GM20000 (cell line): ENCODE results near the gene FN3K.
"Not testable (repeated sequence)": the region's sequence is repeated elsewhere in the genome, so short reads cannot be mapped to it uniquely, and the experiment has no call there.

Experiments used
- DNase-seq: peaks from one replicate; pipeline ENCODE4 v3.0.0; 2012; ENCODE audit warnings: low spot score
- TF ChIP-seq, protein P1 (sequence below): IDR thresholded peaks from 2 replicates; pipeline ENCODE4 v1.5.1; 2012; ENCODE audit warnings: mild to moderate bottlenecking, control low read depth; ENCODE audit errors: extremely low read depth, missing control alignments

The FN3K gene

DNA sequence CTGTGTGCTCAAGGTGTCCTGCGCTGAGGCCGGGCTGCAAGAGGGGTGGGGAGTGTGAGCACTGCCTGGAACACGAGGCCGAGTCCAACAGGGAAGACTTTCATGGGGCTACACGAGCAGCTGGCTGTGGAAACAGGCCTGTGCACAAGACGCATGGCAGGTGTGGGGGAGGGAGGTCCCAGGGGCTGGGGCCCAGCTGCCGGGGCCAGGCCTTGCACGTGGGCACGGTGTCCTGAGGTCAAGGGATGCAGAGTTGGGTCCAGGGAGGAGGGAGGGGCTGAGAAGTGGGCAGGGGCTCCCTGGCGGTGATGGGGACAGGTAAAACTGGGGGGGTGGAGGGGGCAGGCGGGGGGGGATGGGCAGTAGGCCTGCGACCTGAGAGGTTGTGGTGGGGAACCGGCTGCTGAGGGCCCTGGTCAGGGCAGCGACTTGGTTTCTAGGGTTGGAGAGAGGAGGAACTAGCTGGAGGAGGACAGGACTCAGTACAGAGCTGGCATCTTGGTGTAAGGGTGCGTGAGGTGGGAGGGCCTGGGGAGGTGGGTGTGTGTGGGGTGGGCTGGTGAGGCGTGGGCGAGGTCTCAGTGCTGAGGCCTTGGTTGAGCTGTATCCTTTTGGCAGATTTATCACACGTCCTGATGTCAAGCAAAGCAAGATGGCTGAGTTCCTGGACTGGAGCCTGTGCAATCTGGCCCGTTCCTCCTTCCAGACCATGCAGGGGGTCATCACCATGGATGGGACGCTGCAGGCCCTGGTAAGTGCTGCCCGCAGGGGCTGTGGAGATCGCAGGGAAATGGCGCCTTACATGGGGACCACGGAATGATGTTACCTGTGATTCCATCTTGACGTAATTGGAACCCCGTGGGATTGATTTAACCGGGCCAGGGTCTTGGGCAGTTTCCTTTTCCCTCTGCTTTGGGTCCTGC lies 45.8 kb downstream of the FN3K start:
- TF ChIP-seq, protein P1, sequence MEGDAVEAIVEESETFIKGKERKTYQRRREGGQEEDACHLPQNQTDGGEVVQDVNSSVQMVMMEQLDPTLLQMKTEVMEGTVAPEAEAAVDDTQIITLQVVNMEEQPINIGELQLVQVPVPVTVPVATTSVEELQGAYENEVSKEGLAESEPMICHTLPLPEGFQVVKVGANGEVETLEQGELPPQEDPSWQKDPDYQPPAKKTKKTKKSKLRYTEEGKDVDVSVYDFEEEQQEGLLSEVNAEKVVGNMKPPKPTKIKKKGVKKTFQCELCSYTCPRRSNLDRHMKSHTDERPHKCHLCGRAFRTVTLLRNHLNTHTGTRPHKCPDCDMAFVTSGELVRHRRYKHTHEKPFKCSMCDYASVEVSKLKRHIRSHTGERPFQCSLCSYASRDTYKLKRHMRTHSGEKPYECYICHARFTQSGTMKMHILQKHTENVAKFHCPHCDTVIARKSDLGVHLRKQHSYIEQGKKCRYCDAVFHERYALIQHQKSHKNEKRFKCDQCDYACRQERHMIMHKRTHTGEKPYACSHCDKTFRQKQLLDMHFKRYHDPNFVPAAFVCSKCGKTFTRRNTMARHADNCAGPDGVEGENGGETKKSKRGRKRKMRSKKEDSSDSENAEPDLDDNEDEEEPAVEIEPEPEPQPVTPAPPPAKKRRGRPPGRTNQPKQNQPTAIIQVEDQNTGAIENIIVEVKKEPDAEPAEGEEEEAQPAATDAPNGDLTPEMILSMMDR, result no peak
- DNase-seq, result no peak

- peak; percentile 93 for DNase-seq
These were observed 46.5 kb downstream of the FN3K start for GRCh38 chr17:82781894-82782274.

GRCh38 chr17:82782657-82783207 lies 47.3 kb downstream of the FN3K start:
- DNase-seq, result no peak
- TF ChIP-seq, protein P1, result no peak

More at GRCh38 chr17:82781894-82782274, 46.5 kb downstream of the FN3K start:
- TF ChIP-seq, protein P1, result peak; percentile 88

DNA sequence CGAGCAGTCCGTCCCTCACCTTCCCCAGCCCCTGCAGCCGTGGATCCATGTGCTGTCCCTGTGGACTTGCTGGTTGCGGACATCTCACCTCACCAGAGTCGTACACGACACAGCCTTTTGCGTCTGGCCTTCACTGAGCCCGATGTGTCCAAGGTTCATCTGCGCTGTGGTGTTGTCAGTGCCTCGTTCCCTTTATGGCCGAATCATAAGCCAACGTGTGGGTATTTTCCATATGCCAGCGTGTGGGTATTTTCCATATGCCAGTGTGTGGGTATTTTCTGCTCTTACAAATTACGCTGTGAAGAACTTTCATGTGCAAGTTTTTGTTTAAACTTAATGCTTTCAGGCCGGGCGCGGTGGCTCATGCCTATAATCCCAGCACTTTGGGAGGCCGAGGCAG lies 48.1 kb downstream of the FN3K start:
- DNase-seq, result no peak
- TF ChIP-seq, protein P1, result no peak

DNA sequence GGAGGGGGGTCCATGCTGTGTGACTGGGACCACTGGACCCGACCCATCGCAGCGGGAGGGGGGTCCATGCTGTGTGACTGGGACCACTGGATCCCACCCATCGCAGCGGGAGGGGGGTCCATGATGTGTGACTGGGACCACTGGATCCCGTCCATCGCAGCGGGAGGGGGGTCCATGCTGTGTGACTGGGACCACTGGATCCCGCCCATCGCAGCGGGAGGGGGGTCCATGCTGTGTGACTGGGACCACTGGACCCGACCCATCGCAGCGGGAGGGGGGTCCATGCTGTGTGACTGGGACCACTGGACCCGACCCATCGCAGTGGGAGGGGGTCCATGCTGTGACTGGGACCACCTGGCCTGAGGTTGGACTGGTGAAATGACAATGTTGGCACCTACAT lies 50.2 kb downstream of the FN3K start:
- DNase-seq, result not testable (repeated sequence)

DNA sequence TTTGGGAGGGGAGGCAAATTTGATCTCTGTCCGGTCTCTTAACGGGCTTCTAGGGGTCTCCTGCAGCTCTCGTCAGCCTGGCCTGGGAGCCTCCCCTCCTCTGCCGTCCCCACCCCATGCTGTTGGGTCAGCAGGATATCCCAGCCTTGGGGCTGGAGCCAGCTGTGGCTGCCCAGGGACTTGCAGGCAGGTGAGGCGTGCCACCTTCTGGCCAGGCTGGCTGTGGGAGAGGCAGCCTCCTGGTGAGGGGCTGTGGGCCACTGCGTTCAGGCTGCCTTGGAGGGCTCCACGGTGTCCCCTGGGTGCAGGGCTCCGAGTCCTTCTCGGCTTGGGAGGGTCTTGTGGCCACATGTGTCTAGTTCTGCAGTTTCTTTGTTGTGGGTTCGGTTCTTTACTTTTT lies 51.0 kb downstream of the FN3K start:
- DNase-seq, result no peak
- TF ChIP-seq, protein P1, result no peak

GRCh38 chr17:82787081-82787848 lies 51.9 kb downstream of the FN3K start:
- TF ChIP-seq, protein P1, result no peak
- no peak for DNase-seq
